SK-N-SH (cell line): ENCODE results near the gene TSHZ3.

ENCODE experiments used
- GATA2 ChIP-seq: sonication (generic); formaldehyde crosslinking; IDR thresholded peaks from 2 replicates; pipeline ENCODE4 v1.5.0; 2020; ENCODE audit warnings: mild to moderate bottlenecking, missing genetic modification reagents
- JUND ChIP-seq: IDR thresholded peaks from 2 replicates; pipeline ENCODE4 v1.4.0; 2012
- MEF2A ChIP-seq: IDR thresholded peaks from 2 replicates; pipeline ENCODE4 v1.4.0; 2012; ENCODE audit warnings: low read depth, borderline replicate concordance
- MXI1 ChIP-seq: IDR thresholded peaks from 2 replicates; pipeline ENCODE4 v1.6.1; 2012; ENCODE audit warnings: mild to moderate bottlenecking, low read depth, low read length, improper control_type of control experiment
- NRF1 ChIP-seq: IDR thresholded peaks from 2 replicates; pipeline ENCODE4 v1.6.1; 2012; ENCODE audit warnings: low read depth, mild to moderate bottlenecking, low read length
- POLR2AphosphoS5 ChIP-seq: IDR thresholded peaks from 2 replicates; pipeline ENCODE4 v1.6.1; 2012; ENCODE audit warnings: low read depth, low read length
- RAD21 ChIP-seq: IDR thresholded peaks from 2 replicates; pipeline ENCODE4 v1.6.1; 2012; ENCODE audit warnings: mild to moderate bottlenecking, low read length
- RFX5 ChIP-seq: IDR thresholded peaks from 2 replicates; pipeline ENCODE4 v1.6.1; 2012; ENCODE audit warnings: mild to moderate bottlenecking, improper control_type of control experiment, low read length
- SIN3A ChIP-seq: IDR thresholded peaks from 2 replicates; pipeline ENCODE4 v1.6.1; 2012; ENCODE audit warnings: low read depth, mild to moderate bottlenecking, low read length, moderate library complexity, borderline replicate concordance
- SMC3 ChIP-seq: IDR thresholded peaks from 2 replicates; pipeline ENCODE4 v1.6.1; 2012; ENCODE audit warnings: low read depth, low read length, improper control_type of control experiment
- YY1 ChIP-seq: IDR thresholded peaks from 2 replicates; pipeline ENCODE4 v1.4.0; 2012; ENCODE audit warnings: low read depth, mild to moderate bottlenecking
- TF ChIP-seq, protein P1 (sequence below): fragments of 200-600 bp; sonication (generic); IDR thresholded peaks from 2 replicates; pipeline ENCODE4 v1.6.1; 2017; ENCODE audit warnings: antibody characterized with exemption, mild to moderate bottlenecking, moderate library complexity
- TF ChIP-seq, protein P2 (sequence below): IDR thresholded peaks from 2 replicates; pipeline ENCODE4 v1.4.0; 2012; ENCODE audit warnings: low read depth, borderline replicate concordance
- TF ChIP-seq, protein P3 (sequence below): IDR thresholded peaks from 2 replicates; pipeline ENCODE4 v1.6.1; 2012; ENCODE audit warnings: mild to moderate bottlenecking, low read depth, low read length, moderate library complexity

DNA sequence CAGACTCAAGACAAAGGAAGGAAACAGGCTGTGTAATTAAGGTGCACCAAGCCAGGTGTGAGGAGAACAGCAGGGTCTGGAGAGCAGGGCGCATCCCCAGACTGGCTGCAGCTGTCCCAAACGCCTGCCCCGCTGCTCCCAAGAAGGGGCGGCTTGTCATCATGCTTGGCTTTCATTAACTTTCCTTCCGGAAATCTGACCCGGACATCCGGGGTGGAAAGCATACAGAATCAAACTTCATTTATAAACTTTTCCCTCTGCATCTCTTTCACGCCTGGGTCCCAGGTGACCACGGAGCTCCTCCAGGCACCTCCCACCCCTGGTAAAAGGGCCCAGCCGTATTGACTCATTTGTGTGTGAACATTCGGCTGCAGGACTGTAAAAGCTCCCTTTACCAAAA is 31.7 kb downstream of the TSHZ3 start:
- TF ChIP-seq MXI1 (no peak), RFX5 (no peak), SMC3 (no peak), NRF1 (no peak), POLR2AphosphoS5 (no peak), RAD21 (no peak), JUND (no peak), SIN3A (no peak), YY1 (no peak), GATA2 (CRISPR knock-in tag) (no peak), MEF2A (no peak)
- TF ChIP-seq, protein P1, sequence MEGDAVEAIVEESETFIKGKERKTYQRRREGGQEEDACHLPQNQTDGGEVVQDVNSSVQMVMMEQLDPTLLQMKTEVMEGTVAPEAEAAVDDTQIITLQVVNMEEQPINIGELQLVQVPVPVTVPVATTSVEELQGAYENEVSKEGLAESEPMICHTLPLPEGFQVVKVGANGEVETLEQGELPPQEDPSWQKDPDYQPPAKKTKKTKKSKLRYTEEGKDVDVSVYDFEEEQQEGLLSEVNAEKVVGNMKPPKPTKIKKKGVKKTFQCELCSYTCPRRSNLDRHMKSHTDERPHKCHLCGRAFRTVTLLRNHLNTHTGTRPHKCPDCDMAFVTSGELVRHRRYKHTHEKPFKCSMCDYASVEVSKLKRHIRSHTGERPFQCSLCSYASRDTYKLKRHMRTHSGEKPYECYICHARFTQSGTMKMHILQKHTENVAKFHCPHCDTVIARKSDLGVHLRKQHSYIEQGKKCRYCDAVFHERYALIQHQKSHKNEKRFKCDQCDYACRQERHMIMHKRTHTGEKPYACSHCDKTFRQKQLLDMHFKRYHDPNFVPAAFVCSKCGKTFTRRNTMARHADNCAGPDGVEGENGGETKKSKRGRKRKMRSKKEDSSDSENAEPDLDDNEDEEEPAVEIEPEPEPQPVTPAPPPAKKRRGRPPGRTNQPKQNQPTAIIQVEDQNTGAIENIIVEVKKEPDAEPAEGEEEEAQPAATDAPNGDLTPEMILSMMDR: no peak
- TF ChIP-seq, protein P2, sequence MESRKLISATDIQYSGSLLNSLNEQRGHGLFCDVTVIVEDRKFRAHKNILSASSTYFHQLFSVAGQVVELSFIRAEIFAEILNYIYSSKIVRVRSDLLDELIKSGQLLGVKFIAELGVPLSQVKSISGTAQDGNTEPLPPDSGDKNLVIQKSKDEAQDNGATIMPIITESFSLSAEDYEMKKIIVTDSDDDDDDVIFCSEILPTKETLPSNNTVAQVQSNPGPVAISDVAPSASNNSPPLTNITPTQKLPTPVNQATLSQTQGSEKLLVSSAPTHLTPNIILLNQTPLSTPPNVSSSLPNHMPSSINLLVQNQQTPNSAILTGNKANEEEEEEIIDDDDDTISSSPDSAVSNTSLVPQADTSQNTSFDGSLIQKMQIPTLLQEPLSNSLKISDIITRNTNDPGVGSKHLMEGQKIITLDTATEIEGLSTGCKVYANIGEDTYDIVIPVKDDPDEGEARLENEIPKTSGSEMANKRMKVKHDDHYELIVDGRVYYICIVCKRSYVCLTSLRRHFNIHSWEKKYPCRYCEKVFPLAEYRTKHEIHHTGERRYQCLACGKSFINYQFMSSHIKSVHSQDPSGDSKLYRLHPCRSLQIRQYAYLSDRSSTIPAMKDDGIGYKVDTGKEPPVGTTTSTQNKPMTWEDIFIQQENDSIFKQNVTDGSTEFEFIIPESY: no peak
- TF ChIP-seq, protein P3, sequence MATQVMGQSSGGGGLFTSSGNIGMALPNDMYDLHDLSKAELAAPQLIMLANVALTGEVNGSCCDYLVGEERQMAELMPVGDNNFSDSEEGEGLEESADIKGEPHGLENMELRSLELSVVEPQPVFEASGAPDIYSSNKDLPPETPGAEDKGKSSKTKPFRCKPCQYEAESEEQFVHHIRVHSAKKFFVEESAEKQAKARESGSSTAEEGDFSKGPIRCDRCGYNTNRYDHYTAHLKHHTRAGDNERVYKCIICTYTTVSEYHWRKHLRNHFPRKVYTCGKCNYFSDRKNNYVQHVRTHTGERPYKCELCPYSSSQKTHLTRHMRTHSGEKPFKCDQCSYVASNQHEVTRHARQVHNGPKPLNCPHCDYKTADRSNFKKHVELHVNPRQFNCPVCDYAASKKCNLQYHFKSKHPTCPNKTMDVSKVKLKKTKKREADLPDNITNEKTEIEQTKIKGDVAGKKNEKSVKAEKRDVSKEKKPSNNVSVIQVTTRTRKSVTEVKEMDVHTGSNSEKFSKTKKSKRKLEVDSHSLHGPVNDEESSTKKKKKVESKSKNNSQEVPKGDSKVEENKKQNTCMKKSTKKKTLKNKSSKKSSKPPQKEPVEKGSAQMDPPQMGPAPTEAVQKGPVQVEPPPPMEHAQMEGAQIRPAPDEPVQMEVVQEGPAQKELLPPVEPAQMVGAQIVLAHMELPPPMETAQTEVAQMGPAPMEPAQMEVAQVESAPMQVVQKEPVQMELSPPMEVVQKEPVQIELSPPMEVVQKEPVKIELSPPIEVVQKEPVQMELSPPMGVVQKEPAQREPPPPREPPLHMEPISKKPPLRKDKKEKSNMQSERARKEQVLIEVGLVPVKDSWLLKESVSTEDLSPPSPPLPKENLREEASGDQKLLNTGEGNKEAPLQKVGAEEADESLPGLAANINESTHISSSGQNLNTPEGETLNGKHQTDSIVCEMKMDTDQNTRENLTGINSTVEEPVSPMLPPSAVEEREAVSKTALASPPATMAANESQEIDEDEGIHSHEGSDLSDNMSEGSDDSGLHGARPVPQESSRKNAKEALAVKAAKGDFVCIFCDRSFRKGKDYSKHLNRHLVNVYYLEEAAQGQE: no peak
